CD4-positive, CD25-positive, alpha-beta regulatory T cell (primary cell): ENCODE measurements around the gene NPC1L1. TPM values are rescaled to one million over a fixed set of nuclear protein-coding genes. Genes with fewer than 3 reads are reported as not detected.

ENCODE experiments used
- ATAC-seq, 2 donors: fragments of 150-1000 bp; cut with Tn5 transposase; one replicate each; pipeline ENCODE4 v1.10.0; 2021; ENCODE audit warnings: low read depth in 2 of 2, moderate number of reproducible peaks in 2 of 2, moderate library complexity in 1 of 2
- DNase-seq, 3 donors: peaks; one replicate each; pipeline versions ENCODE4 v3.0.0 to v3.0.0-alpha.2; 2012 to 2022; ENCODE audit warnings: mixed read lengths in 1 of 3
- H3K27ac ChIP-seq: one replicate; pipeline ENCODE4 v1.7.0; 2013; ENCODE audit warnings: mild to moderate bottlenecking, low read length; ENCODE audit not compliant: insufficient read depth, poor library complexity, severe bottlenecking
- H3K27me3 ChIP-seq: one replicate; pipeline ENCODE4 v1.7.0; 2013; ENCODE audit warnings: low read length; ENCODE audit not compliant: control insufficient read depth, insufficient read depth
- H3K36me3 ChIP-seq: one replicate; pipeline ENCODE4 v1.7.0; 2013; ENCODE audit warnings: mild to moderate bottlenecking, low read length, moderate library complexity; ENCODE audit not compliant: control insufficient read depth, insufficient read depth
- H3K4me1 ChIP-seq: 2 replicates; pipeline ENCODE4 v1.7.0; 2013; ENCODE audit warnings: mild to moderate bottlenecking, low read length; ENCODE audit not compliant: insufficient read depth, control insufficient read depth, poor library complexity, severe bottlenecking
- H3K4me3 ChIP-seq: one replicate; pipeline ENCODE4 v1.7.0; 2013; ENCODE audit warnings: low read depth, mild to moderate bottlenecking, low read length, moderate library complexity
- H3K9me3 ChIP-seq, 2 experiments: 1 replicate in 1 of 2; 2 replicates in 1 of 2; pipeline ENCODE4 v1.7.0; 2013; ENCODE audit warnings: low read length in 2 of 2, mild to moderate bottlenecking in 1 of 2, moderate library complexity in 1 of 2; ENCODE audit not compliant: control insufficient read depth in 2 of 2
- H3K27ac Mint-ChIP-seq, 3 donors: one replicate each; pipeline ENCODE4 v1.8.0; 2020 to 2022; ENCODE audit warnings: mild to moderate bottlenecking in 3 of 3, mixed read lengths in 3 of 3, moderate library complexity in 2 of 3
- H3K27me3 Mint-ChIP-seq: one replicate; pipeline ENCODE4 v1.8.0; 2022; ENCODE audit warnings: mild to moderate bottlenecking, mixed read lengths
- H3K36me3 Mint-ChIP-seq: one replicate; pipeline ENCODE4 v1.8.0; 2020; ENCODE audit warnings: mixed read lengths
- H3K4me1 Mint-ChIP-seq, 4 donors: one replicate each; pipeline ENCODE4 v1.8.0; 2020 to 2022; ENCODE audit warnings: mixed read lengths in 4 of 4, mild to moderate bottlenecking in 1 of 4
- H3K4me3 Mint-ChIP-seq, 4 donors: one replicate each; pipeline ENCODE4 v1.8.0; 2020 to 2022; ENCODE audit warnings: mild to moderate bottlenecking in 4 of 4, mixed read lengths in 4 of 4, moderate library complexity in 3 of 4
- H3K9me3 Mint-ChIP-seq, 7 donors: one replicate each; pipeline ENCODE4 v1.8.0; 2020 to 2022; ENCODE audit warnings: mixed read lengths in 7 of 7, mild to moderate bottlenecking in 3 of 7, moderate library complexity in 2 of 7
- polyA plus RNA-seq, 4 donors: library from polyadenylated mRNA; unstranded; fragments of 300-500 nt; fragmentation: Illumina TruSeq; gene quantifications; one replicate each; pipeline ENCODE4 v1.2.3, GENCODE V29; 2021
- total RNA-seq: library from RNA; stranded (reverse); gene quantifications from one replicate; pipeline ENCODE4 v1.2.3, GENCODE V29; 2022

Gene NPC1L1
- total and polyA plus RNA-seq, 5 donors from 2014 or later, result 0.10 to 0.18 TPM; not detected in 3

DNA sequence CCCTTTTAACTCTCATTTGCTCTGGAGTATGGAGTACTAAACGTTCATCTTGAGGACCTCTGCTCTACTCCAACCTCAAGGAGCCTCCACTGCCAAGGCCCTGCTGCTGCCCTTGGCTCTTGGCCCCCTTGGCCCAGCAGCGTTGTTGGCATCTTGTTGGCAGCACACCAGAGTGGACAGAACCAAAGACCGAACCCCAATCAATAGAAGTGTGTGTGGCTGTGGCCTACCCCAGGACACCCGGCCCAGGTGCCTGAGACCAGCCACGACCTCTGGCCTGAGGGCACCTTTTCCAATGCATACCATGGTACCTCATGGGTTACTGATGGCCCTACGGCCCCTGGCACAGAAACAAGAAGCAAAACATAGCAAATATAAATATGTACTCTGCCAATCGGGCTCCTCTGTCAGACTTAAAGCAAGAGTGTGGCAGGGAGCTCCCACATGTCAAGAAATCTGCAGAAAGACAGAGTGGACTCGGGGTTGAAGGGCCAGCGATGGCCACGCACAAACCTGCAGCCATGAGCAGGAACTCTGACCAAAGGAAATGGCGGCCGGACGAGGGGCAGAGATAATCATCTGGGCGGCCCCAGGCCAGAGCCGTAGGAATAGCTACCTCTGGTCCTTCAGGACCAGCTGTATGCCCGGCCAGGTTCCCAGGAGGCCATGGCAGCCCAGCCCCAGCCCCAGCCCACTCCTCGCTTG is 2.9 kb downstream of the NPC1L1 start:
- H3K27ac Mint-ChIP-seq, result no peak overlapping the region
- no peak for ATAC-seq
- H3K4me3 Mint-ChIP-seq, result no peak overlapping the region
- no peaks in the 10 kb centered on the region for H3K9me3 ChIP-seq
- H3K27ac ChIP-seq, result no peak overlapping the region
- H3K36me3 ChIP-seq, result no peaks in the 10 kb centered on the region
- H3K27me3 ChIP-seq, result no peaks in the 10 kb centered on the region
- H3K4me1 ChIP-seq, result no peaks in the 10 kb centered on the region
- no peak for DNase-seq
- peaks cover 0 to 2% (median 0%) of the 10 kb centered on the region in 7 donors for H3K9me3 Mint-ChIP-seq
- peaks cover under 1% of the 10 kb centered on the region for H3K27me3 Mint-ChIP-seq
- H3K36me3 Mint-ChIP-seq, result no peaks in the 10 kb centered on the region
- H3K4me1 Mint-ChIP-seq, result no peaks in the 10 kb centered on the region
- no peak overlapping the region for H3K4me3 ChIP-seq

DNA sequence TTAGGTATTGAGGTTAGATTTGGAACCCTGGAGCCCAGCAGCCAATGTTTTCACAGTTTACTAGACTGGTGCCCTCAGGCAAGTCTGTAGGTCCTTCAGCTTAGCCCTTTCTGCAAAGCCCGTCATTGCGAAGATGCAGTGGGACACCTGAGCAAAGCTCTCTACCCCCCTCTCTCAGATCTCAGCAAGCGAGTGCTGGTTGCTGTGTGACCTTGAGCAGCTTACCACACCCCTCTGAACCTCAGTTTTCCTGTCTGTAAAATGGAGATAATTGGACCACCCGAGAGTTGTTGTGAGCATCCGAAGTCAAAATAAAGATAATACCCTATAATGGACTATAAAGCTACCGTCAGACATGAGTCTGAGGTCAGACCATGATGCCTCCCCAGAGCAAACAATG is 3.7 kb downstream of the NPC1L1 start:
- Histone ChIP-seq H3K4me1 (no peaks in the 10 kb centered on the region), H3K9me3 (no peaks in the 10 kb centered on the region), H3K27ac (no peak overlapping the region), H3K27me3 (no peaks in the 10 kb centered on the region), H3K36me3 (no peaks in the 10 kb centered on the region), H3K4me3 (no peak overlapping the region)
- Mint-ChIP-seq H3K27ac (no peak overlapping the region), H3K4me3 (no peak overlapping the region), H3K36me3 (no peaks in the 10 kb centered on the region), H3K4me1 (no peaks in the 10 kb centered on the region), H3K27me3 (no peaks in the 10 kb centered on the region), H3K9me3 (peaks cover 0 to 2% (median 0%) of the 10 kb centered on the region in 7 donors)
- ATAC-seq, result no peak
- no peak for DNase-seq

DNA sequence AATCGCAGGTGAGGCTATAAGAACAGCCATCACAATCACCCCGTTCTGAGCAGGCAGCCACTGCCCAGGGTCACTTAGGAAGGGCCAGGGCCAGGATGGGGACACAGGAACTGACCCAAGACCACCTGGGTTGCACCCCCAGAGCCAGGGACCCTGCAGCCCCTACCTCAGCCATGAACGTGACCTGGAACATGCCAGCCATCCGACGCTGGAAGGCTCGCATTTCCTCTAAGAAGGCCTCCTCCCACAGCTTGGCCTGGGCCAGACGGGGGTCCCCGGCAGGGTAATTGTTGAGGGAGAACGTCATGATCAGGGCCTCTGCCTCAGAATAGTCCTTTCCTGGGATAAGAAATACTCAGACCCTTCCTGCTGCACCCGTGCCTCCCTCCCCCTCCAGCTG is 5.0 kb downstream of the NPC1L1 start:
- Histone ChIP-seq H3K27me3 (no peaks in the 10 kb centered on the region), H3K4me1 (no peaks in the 10 kb centered on the region), H3K36me3 (no peaks in the 10 kb centered on the region), H3K9me3 (no peaks in the 10 kb centered on the region), H3K27ac (no peak overlapping the region), H3K4me3 (no peak overlapping the region)
- Mint-ChIP-seq H3K27ac (peak overlapping the region in 1 of 3 donors; percentile 32), H3K36me3 (no peaks in the 10 kb centered on the region), H3K4me3 (no peak overlapping the region), H3K4me1 (peaks cover 0 to 3% (median 0%) of the 10 kb centered on the region in 4 donors), H3K27me3 (no peaks in the 10 kb centered on the region), H3K9me3 (peaks cover 0 to 2% (median 0%) of the 10 kb centered on the region in 7 donors)
- ATAC-seq (no peak), DNase-seq (no peak)

GRCh38 chr7:44535348-44536064 is 5.6 kb downstream of the NPC1L1 start:
- ATAC-seq (no peak), DNase-seq (no peak)
- no peaks in the 10 kb centered on the region for H3K36me3 ChIP-seq
- peak overlapping the region in 1 of 3 donors; percentile 44 for H3K27ac Mint-ChIP-seq
- no peaks in the 10 kb centered on the region for H3K27me3 ChIP-seq
- H3K27me3 Mint-ChIP-seq, result peaks cover 4% of the 10 kb centered on the region
- H3K4me3 ChIP-seq, result no peak overlapping the region
- H3K9me3 Mint-ChIP-seq, result peaks cover 0 to 2% (median 0%) of the 10 kb centered on the region in 7 donors
- H3K4me1 ChIP-seq, result no peaks in the 10 kb centered on the region
- no peak overlapping the region for H3K4me3 Mint-ChIP-seq
- H3K4me1 Mint-ChIP-seq, result peaks cover 0 to 4% (median 0%) of the 10 kb centered on the region in 4 donors
- H3K9me3 ChIP-seq, result no peaks in the 10 kb centered on the region
- H3K27ac ChIP-seq, result no peak overlapping the region
- H3K36me3 Mint-ChIP-seq, result no peaks in the 10 kb centered on the region

DNA sequence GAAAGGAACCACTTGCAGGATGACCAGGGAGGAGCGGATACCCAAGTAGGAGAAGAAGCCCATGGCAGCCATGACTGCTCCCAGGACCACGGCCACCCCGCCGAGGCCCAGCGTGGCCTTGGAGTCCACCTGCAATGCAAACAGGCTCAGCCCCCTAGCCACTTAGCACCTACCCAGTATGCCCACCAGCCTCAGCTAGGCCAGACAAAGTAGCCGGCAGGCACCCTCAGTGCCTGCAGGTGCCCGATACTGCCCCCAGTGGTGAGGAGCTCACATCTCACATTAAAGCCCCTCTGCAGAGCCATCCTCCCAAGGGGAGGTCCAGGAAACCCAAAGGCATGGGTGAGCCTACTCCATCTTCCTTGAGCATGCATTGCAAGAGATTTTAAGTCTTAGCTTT is 6.6 kb downstream of the NPC1L1 start:
- Mint-ChIP-seq H3K27me3 (peaks cover 4% of the 10 kb centered on the region), H3K9me3 (peaks cover 0 to 2% (median 0%) of the 10 kb centered on the region in 7 donors), H3K4me1 (peaks cover 0 to 4% (median 0%) of the 10 kb centered on the region in 4 donors), H3K4me3 (no peak overlapping the region), H3K27ac (no peak overlapping the region), H3K36me3 (no peaks in the 10 kb centered on the region)
- no peaks in the 10 kb centered on the region for H3K4me1 ChIP-seq
- H3K9me3 ChIP-seq, result no peaks in the 10 kb centered on the region
- peak in 1 of 2 donors; percentile 49 for ATAC-seq
- no peak overlapping the region for H3K4me3 ChIP-seq
- DNase-seq, result peak in 2 of 3 donors; percentile 33 to 48
- no peak overlapping the region for H3K27ac ChIP-seq
- no peaks in the 10 kb centered on the region for H3K27me3 ChIP-seq
- no peaks in the 10 kb centered on the region for H3K36me3 ChIP-seq

GRCh38 chr7:44534087-44534486 is 7.0 kb downstream of the NPC1L1 start:
- Histone ChIP-seq H3K9me3 (no peaks in the 10 kb centered on the region), H3K4me1 (no peaks in the 10 kb centered on the region), H3K27me3 (no peaks in the 10 kb centered on the region), H3K27ac (no peak overlapping the region), H3K36me3 (no peaks in the 10 kb centered on the region), H3K4me3 (no peak overlapping the region)
- Mint-ChIP-seq H3K36me3 (no peaks in the 10 kb centered on the region), H3K4me1 (peaks cover 0 to 4% (median 0%) of the 10 kb centered on the region in 4 donors), H3K4me3 (no peak overlapping the region), H3K27me3 (peaks cover 4% of the 10 kb centered on the region), H3K27ac (no peak overlapping the region), H3K9me3 (peaks cover 0 to 2% (median 0%) of the 10 kb centered on the region in 7 donors)
- DNase-seq (no peak), ATAC-seq (no peak)

GRCh38 chr7:44533301-44534055 is 7.7 kb downstream of the NPC1L1 start:
- Histone ChIP-seq H3K9me3 (no peaks in the 10 kb centered on the region), H3K36me3 (no peaks in the 10 kb centered on the region), H3K27me3 (no peaks in the 10 kb centered on the region), H3K4me1 (no peaks in the 10 kb centered on the region), H3K27ac (no peak overlapping the region), H3K4me3 (no peak overlapping the region)
- Mint-ChIP-seq H3K27ac (no peak overlapping the region), H3K9me3 (peaks cover 0 to 2% (median 0%) of the 10 kb centered on the region in 7 donors), H3K4me1 (peaks cover 0 to 4% (median 0%) of the 10 kb centered on the region in 4 donors), H3K4me3 (no peak overlapping the region), H3K27me3 (peaks cover 4% of the 10 kb centered on the region), H3K36me3 (no peaks in the 10 kb centered on the region)
- no peak for ATAC-seq
- DNase-seq, result no peak
